GM23338 (cell line): Measurements from ENCODE around the gene PRKD1. TPM values are rescaled to one million over a fixed set of nuclear protein-coding genes. Genes with fewer than 3 reads are reported as not detected.

Source experiments
- ATAC-seq: fragments of 200-7000 bp; cut with Tn5 transposase; 3 replicates; pipeline ENCODE4 v1.9.1; 2020
- DNase-seq: peaks from one replicate; pipeline ENCODE4 v3.0.0-alpha.2; 2015; ENCODE audit warnings: low spot score
- H2AFZ ChIP-seq: fragments of 200-600 bp; sonication (generic); 2 replicates; pipeline ENCODE4 v1.8.0; 2016; ENCODE audit warnings: antibody characterized with exemption, mild to moderate bottlenecking, moderate library complexity
- H3F3A ChIP-seq: fragments of 200-600 bp; sonication (generic); replicated peaks from 2 replicates; pipeline ENCODE4 v1.8.0; 2017; ENCODE audit warnings: antibody characterized with exemption, mixed run types, low read depth
- H3K27ac ChIP-seq: fragments of 200-600 bp; sonication (generic); 2 replicates; pipeline ENCODE4 v1.6.1; 2016; ENCODE audit warnings: low read depth
- H3K27me3 ChIP-seq: fragments of 200-600 bp; sonication (generic); 2 replicates; pipeline ENCODE4 v1.8.0; 2016; ENCODE audit warnings: mild to moderate bottlenecking, mixed run types, moderate library complexity; ENCODE audit not compliant: insufficient read depth
- H3K36me3 ChIP-seq: fragments of 200-600 bp; sonication (generic); 2 replicates; pipeline ENCODE4 v1.8.0; 2016; ENCODE audit warnings: mild to moderate bottlenecking; ENCODE audit not compliant: insufficient read depth
- H3K4me1 ChIP-seq: fragments of 200-600 bp; sonication (generic); 2 replicates; pipeline ENCODE4 v1.8.0; 2016; ENCODE audit warnings: mild to moderate bottlenecking, moderate library complexity; ENCODE audit not compliant: insufficient read depth
- H3K4me2 ChIP-seq: fragments of 200-600 bp; sonication (generic); 2 replicates; pipeline ENCODE4 v1.7.1; 2017; ENCODE audit warnings: mixed run types
- H3K4me3 ChIP-seq: fragments of 200-600 bp; sonication (generic); 2 replicates; pipeline ENCODE4 v1.6.1; 2016; ENCODE audit warnings: mixed run types
- H3K79me2 ChIP-seq: fragments of 200-600 bp; sonication (generic); replicated peaks from 2 replicates; pipeline ENCODE4 v1.8.0; 2017; ENCODE audit warnings: mild to moderate bottlenecking; ENCODE audit not compliant: insufficient read depth
- H3K9me2 ChIP-seq: fragments of 200-600 bp; sonication (generic); 2 replicates; pipeline ENCODE4 v1.8.0; 2017; ENCODE audit not compliant: insufficient read depth
- H4K20me1 ChIP-seq: fragments of 200-600 bp; sonication (generic); replicated peaks from 2 replicates; pipeline ENCODE4 v1.8.0; 2017; ENCODE audit warnings: mild to moderate bottlenecking; ENCODE audit not compliant: insufficient read depth
- H3K27ac Mint-ChIP-seq: 2 replicates; pipeline ENCODE4 v1.8.0; 2020; ENCODE audit warnings: inconsistent platforms, mild to moderate bottlenecking, moderate library complexity, mixed read lengths
- H3K27me3 Mint-ChIP-seq: 3 replicates; pipeline ENCODE4 v1.8.0; 2022; ENCODE audit warnings: low read depth, mild to moderate bottlenecking, moderate library complexity, mixed read lengths, inconsistent platforms; ENCODE audit not compliant: insufficient read depth, poor library complexity
- H3K36me3 Mint-ChIP-seq: 3 replicates; pipeline ENCODE4 v1.8.0; 2021; ENCODE audit warnings: low read depth, mild to moderate bottlenecking, inconsistent platforms, moderate library complexity, mixed read lengths
- H3K4me1 Mint-ChIP-seq: 3 replicates; pipeline ENCODE4 v1.8.0; 2020; ENCODE audit warnings: mild to moderate bottlenecking, inconsistent platforms, mixed read lengths
- H3K4me3 Mint-ChIP-seq: 3 replicates; pipeline ENCODE4 v1.8.0; 2021; ENCODE audit warnings: moderate library complexity, mild to moderate bottlenecking, inconsistent platforms, mixed read lengths
- H3K9me3 Mint-ChIP-seq: 3 replicates; pipeline ENCODE4 v1.8.0; 2020; ENCODE audit warnings: moderate library complexity, mild to moderate bottlenecking, inconsistent platforms, mixed read lengths
- CREB1 ChIP-seq: fragments of 250-450 bp; sonication (Bioruptor Pico); IDR thresholded peaks from 2 replicates; pipeline ENCODE4 v1.5.0; 2020; ENCODE audit warnings: low read depth, mild to moderate bottlenecking, moderate library complexity
- CTCF ChIP-seq, 2 experiments: fragments of 200-600 bp in 1 of 2; sonication (generic) in 1 of 2; conservative IDR thresholded peaks; 2 replicates each; pipeline versions ENCODE4 v1.5.1 to v1.6.1; 2016 to 2017; ENCODE audit warnings: antibody characterized with exemption in 2 of 2, low read depth in 2 of 2, mild to moderate bottlenecking in 2 of 2, moderate library complexity in 1 of 2
- ETS1 ChIP-seq: IDR thresholded peaks from 2 replicates; pipeline ENCODE4 v1.6.1; 2016; ENCODE audit warnings: antibody characterized with exemption
- EZH2 ChIP-seq: fragments of 200-600 bp; sonication (generic); IDR thresholded peaks from one replicate; pipeline ENCODE4 v1.8.0; 2017; ENCODE audit warnings: antibody characterized with exemption, mild to moderate bottlenecking, low read depth; ENCODE audit not compliant: unreplicated experiment
- EZH2phosphoT487 ChIP-seq: fragments of 200-600 bp; sonication (generic); IDR thresholded peaks from one replicate; pipeline ENCODE4 v1.8.1; 2018; ENCODE audit warnings: antibody characterized with exemption; ENCODE audit not compliant: unreplicated experiment
- JUNB ChIP-seq: IDR thresholded peaks from one replicate; pipeline ENCODE4 v1.6.1; 2016; ENCODE audit warnings: antibody characterized with exemption; ENCODE audit not compliant: unreplicated experiment
- NANOG ChIP-seq: IDR thresholded peaks from 2 replicates; pipeline ENCODE4 v1.6.1; 2016; ENCODE audit warnings: antibody characterized with exemption, borderline replicate concordance
- POLR2AphosphoS5 ChIP-seq: IDR thresholded peaks from 2 replicates; pipeline ENCODE4 v1.6.1; 2016; ENCODE audit warnings: antibody characterized with exemption, low read depth
- REST ChIP-seq: IDR thresholded peaks from one replicate; pipeline ENCODE4 v1.6.1; 2018; ENCODE audit warnings: antibody characterized with exemption; ENCODE audit not compliant: unreplicated experiment
- STAT1 ChIP-seq: IDR thresholded peaks from one replicate; pipeline ENCODE4 v1.6.1; 2016; ENCODE audit warnings: antibody characterized with exemption; ENCODE audit not compliant: unreplicated experiment
- ZNF114 ChIP-seq: fragments of 250-450 bp; sonication (Bioruptor Pico); IDR thresholded peaks from 2 replicates; pipeline ENCODE4 v1.5.0; 2020; ENCODE audit warnings: mild to moderate bottlenecking, moderate library complexity
- ZNF331 ChIP-seq: fragments of 250-450 bp; sonication (Bioruptor Pico); IDR thresholded peaks from 2 replicates; pipeline ENCODE4 v1.5.0; 2020; ENCODE audit warnings: low read depth, mild to moderate bottlenecking, moderate library complexity
- ZNF462 ChIP-seq: fragments of 250-450 bp; sonication (Bioruptor Pico); IDR thresholded peaks from 2 replicates; pipeline ENCODE4 v1.5.0; 2020; ENCODE audit warnings: mild to moderate bottlenecking, moderate library complexity
- long read RNA-seq: library from polyadenylated mRNA; unstranded; transcript quantifications from one replicate; pipeline ENCODE4 v2.0.0, GENCODE V29; 2020; ENCODE audit not compliant: unreplicated experiment
- polyA plus RNA-seq: library from polyadenylated mRNA; unstranded; fragments of >200 nt; fragmentation: Nextera tagmentation; extraction: Ambion mirVana; gene quantifications from 2 replicates; pipeline ENCODE4 v1.2.1, GENCODE V29; 2016
- total RNA-seq: library from RNA; depleted of rRNA; stranded (reverse); fragments of >200 nt; shearing (Covaris generic); gene quantifications from 2 replicates; pipeline ENCODE4 v1.2.3, GENCODE V29; 2014; rRNA removed

PRKD1 gene
- total RNA-seq: 6.0 and 9.7 TPM in 2 replicates
- 1.5 and 3.1 TPM in 2 replicates for polyA plus RNA-seq
- long read RNA-seq: 0 reads

GRCh38 chr14:29927376-29928116 is at the start of gene PRKD1:
PRKD1 (minus strand) TSS chr14:29927847.
- DNase-seq (peak; percentile 73), ATAC-seq (peak; percentile 76)
- H3K4me3 ChIP-seq: peak within 1 kb of the TSS; percentile 81
- peaks cover 6% of the 10 kb centered on the region; the same call in 1 of the 2 replicates for H3F3A ChIP-seq
- H2AFZ ChIP-seq: peak within 1 kb of the TSS; percentile 61
- peaks cover 61% of the 10 kb centered on the region for H3K27me3 ChIP-seq
- TF ChIP-seq JUNB (no peak), CREB1 (no peak), POLR2AphosphoS5 (no peak), EZH2 (no peak), ZNF462 (CRISPR knock-in tag) (no peak), ZNF114 (no peak), STAT1 (no peak), REST (no peak), EZH2phosphoT487 (no peak), ZNF331 (no peak), ETS1 (no peak), NANOG (no peak), CTCF (conservative IDR thresholded peaks at IDR 0.05; ENCODE audit: low read depth in 2 of 2) (no peak)
- H3K9me2 ChIP-seq: no peaks in the 10 kb centered on the region
- Mint-ChIP-seq H3K4me1 (peaks cover 26% of the 10 kb centered on the region), H3K9me3 (no peaks in the 10 kb centered on the region), H3K36me3 (no peaks in the 10 kb centered on the region; the same call in 2 of the 3 replicates), H3K27me3 (peaks cover 22% of the 10 kb centered on the region), H3K4me3 (peak within 1 kb of the TSS; percentile 92), H3K27ac (no peak within 1 kb of the TSS)
- H3K4me1 ChIP-seq: peaks cover 22% of the 10 kb centered on the region
- H4K20me1 ChIP-seq: no peaks in the 10 kb centered on the region
- H3K36me3 ChIP-seq: no peaks in the 10 kb centered on the region
- peak within 1 kb of the TSS; percentile 85 for H3K4me2 ChIP-seq
- H3K27ac ChIP-seq: no peak within 1 kb of the TSS
- no peaks in the 10 kb centered on the region; the same call in 1 of the 2 replicates for H3K79me2 ChIP-seq
